Neural crest cell (in vitro differentiated cells): Measurements from ENCODE around the gene COQ2. TPM values are rescaled to one million over a fixed set of nuclear protein-coding genes. Genes with fewer than 3 reads are reported as not detected.
"Not testable (repeated sequence)": the region's sequence is repeated elsewhere in the genome, so short reads cannot be mapped to it uniquely, and the experiment has no call there.

Experiments
- DNase-seq: peaks from one replicate; pipeline ENCODE4 v3.0.0; 2021; ENCODE audit warnings: low read depth, mixed read lengths, low spot score
- H3K27ac Mint-ChIP-seq: one replicate; pipeline ENCODE4 v1.8.0; 2021; ENCODE audit warnings: mild to moderate bottlenecking, mixed read lengths; ENCODE audit not compliant: unreplicated experiment
- H3K27me3 Mint-ChIP-seq: 2 replicates; pipeline ENCODE4 v1.8.0; 2021; ENCODE audit warnings: low read depth, mild to moderate bottlenecking, mixed read lengths
- H3K36me3 Mint-ChIP-seq: 2 replicates; pipeline ENCODE4 v1.8.0; 2021; ENCODE audit warnings: low read depth, mild to moderate bottlenecking, mixed read lengths
- H3K4me1 Mint-ChIP-seq: 2 replicates; pipeline ENCODE4 v1.8.0; 2021; ENCODE audit warnings: mixed read lengths
- H3K4me3 Mint-ChIP-seq: one replicate; pipeline ENCODE4 v1.8.0; 2021; ENCODE audit warnings: mild to moderate bottlenecking, mixed read lengths
- H3K9me3 Mint-ChIP-seq: 2 replicates; pipeline ENCODE4 v1.8.0; 2021; ENCODE audit warnings: mixed read lengths
- total RNA-seq: library from RNA; stranded (reverse); gene quantifications from 2 replicates; pipeline ENCODE4 v1.2.1, GENCODE V29; 2021
- TF ChIP-seq, protein P1 (sequence below): fragments of 200-600 bp; sonication (generic); conservative IDR thresholded peaks from 2 replicates; pipeline ENCODE4 v1.5.0; 2021; ENCODE audit warnings: antibody characterized with exemption, mild to moderate bottlenecking

Gene COQ2
- total RNA-seq, 1 donor from 2014 or later, result 21.9 TPM

DNA sequence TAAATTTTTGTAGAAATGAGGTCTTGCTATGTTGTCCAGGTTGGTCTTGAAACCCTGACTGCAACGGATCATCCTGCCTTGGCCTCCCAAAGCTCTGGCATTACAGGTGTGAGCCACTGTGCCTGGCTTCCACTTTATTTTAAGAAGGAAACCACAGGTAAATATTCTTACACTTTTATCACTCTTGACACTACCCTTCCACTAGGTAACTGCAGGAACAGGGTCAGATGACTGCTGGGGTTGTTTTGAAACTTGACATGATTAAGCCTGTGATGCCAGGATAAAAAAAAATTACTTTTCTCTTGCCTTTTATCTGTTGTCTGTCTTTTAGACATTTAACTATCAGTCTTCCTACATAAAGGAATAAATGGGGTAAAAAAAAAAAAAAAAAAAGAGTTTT is 43.5 kb downstream of the COQ2 start:
- Mint-ChIP-seq H3K27ac (no peak overlapping the region), H3K27me3 (no peaks in the 10 kb centered on the region), H3K4me3 (no peak overlapping the region), H3K4me1 (no peaks in the 10 kb centered on the region), H3K9me3 (peaks cover 9% of the 10 kb centered on the region), H3K36me3 (peaks cover 11% of the 10 kb centered on the region)
- DNase-seq, result no peak
- TF ChIP-seq, protein P1, sequence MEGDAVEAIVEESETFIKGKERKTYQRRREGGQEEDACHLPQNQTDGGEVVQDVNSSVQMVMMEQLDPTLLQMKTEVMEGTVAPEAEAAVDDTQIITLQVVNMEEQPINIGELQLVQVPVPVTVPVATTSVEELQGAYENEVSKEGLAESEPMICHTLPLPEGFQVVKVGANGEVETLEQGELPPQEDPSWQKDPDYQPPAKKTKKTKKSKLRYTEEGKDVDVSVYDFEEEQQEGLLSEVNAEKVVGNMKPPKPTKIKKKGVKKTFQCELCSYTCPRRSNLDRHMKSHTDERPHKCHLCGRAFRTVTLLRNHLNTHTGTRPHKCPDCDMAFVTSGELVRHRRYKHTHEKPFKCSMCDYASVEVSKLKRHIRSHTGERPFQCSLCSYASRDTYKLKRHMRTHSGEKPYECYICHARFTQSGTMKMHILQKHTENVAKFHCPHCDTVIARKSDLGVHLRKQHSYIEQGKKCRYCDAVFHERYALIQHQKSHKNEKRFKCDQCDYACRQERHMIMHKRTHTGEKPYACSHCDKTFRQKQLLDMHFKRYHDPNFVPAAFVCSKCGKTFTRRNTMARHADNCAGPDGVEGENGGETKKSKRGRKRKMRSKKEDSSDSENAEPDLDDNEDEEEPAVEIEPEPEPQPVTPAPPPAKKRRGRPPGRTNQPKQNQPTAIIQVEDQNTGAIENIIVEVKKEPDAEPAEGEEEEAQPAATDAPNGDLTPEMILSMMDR, result no peak

DNA sequence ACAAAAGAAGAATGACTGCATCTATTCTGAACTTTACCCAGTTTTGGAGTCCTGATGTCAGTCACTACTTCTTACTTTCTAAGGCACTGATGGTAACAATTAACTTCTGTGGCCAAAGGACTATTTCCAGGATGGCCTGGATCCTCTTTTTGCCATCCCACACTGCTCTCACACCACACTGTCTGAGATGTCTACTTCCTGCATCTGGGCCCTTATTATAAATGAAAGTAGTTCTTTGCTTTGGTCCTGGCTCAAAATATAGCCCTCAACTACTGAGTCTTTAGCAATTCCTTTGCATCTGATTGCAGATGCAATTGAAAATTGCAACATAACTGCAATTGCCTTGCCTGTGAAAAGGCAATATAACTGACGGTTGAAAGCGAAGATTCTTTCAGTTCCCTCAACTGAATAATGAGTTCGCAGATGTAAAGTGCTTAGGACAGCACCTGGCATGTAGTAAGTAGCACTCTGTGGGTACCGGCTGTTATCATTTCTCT is 44.2 kb downstream of the COQ2 start:
- Mint-ChIP-seq H3K27me3 (no peaks in the 10 kb centered on the region), H3K4me3 (no peak overlapping the region), H3K9me3 (peaks cover 9% of the 10 kb centered on the region), H3K27ac (no peak overlapping the region), H3K4me1 (no peaks in the 10 kb centered on the region), H3K36me3 (peaks cover 11% of the 10 kb centered on the region)
- TF ChIP-seq, protein P1, result no peak
- DNase-seq, result no peak

DNA sequence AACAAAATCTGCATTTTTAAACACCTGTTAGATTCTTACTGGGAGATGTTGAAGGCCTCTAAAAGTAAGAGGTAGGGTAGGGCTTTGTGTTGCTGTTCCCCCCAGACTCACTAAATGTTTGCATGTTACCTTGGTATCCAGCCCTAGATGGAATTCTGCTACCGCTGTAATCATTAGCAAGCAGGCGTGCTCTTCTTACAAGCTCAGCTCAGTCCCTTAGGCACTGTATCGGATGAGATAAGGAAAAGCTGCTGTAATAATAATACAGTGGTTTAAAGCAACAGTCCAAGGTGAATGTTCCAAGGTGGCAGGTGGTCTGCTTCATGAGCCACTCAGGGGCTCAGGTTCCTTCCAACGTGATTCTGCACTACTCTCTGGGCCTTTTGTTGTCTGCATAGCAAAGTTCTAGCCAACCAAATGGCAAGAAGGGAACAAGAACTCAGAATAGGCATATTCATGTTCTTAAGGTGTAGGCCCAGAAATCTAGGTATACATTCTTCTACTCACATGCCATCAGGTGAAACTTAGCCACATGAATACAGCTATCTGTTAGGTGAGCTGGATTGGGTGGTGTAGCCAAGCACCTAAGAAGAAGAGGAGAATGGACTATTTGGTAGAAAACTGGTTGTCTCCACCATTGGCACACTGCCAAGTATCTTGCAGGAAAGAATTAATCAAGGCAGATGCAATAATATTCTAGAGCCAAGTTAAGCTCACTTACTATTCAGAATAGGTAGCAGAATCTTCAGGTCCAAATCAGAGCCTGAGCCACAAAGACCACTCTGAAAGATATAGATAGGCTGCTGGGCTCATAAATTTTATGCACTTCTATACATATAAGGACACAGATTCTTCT is 46.0 kb downstream of the COQ2 start:
- H3K27ac Mint-ChIP-seq, result no peak overlapping the region
- no peak for DNase-seq
- peaks cover 7% of the 10 kb centered on the region for H3K36me3 Mint-ChIP-seq
- H3K4me3 Mint-ChIP-seq, result no peak overlapping the region
- TF ChIP-seq, protein P1, result no peak
- H3K9me3 Mint-ChIP-seq, result peaks cover 4% of the 10 kb centered on the region
- no peaks in the 10 kb centered on the region for H3K4me1 Mint-ChIP-seq
- H3K27me3 Mint-ChIP-seq, result no peaks in the 10 kb centered on the region

DNA sequence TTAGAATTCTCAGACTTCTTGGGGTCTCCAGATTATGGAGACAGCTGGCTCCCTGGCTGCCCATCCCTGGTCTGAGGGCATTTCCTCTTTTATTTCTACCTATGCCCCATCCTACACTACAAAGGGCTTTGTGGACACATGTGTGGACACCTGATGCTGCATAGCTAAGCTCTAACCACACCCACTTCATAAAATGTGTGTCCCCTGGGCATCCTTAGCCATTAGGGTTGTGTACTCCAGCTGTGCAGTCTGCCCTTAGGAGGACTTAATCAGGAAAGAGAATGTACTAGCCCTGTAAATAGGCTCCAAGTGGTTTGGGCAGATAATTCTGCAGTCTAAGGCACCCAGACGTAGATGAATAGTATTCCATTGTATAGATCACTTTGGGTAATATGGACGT is 47.0 kb downstream of the COQ2 start:
- no peak for DNase-seq
- H3K9me3 Mint-ChIP-seq, result no peaks in the 10 kb centered on the region
- no peak overlapping the region for H3K4me3 Mint-ChIP-seq
- H3K27me3 Mint-ChIP-seq, result no peaks in the 10 kb centered on the region
- peaks cover 3% of the 10 kb centered on the region for H3K36me3 Mint-ChIP-seq
- TF ChIP-seq, protein P1, result no peak
- no peaks in the 10 kb centered on the region for H3K4me1 Mint-ChIP-seq
- no peak overlapping the region for H3K27ac Mint-ChIP-seq

DNA sequence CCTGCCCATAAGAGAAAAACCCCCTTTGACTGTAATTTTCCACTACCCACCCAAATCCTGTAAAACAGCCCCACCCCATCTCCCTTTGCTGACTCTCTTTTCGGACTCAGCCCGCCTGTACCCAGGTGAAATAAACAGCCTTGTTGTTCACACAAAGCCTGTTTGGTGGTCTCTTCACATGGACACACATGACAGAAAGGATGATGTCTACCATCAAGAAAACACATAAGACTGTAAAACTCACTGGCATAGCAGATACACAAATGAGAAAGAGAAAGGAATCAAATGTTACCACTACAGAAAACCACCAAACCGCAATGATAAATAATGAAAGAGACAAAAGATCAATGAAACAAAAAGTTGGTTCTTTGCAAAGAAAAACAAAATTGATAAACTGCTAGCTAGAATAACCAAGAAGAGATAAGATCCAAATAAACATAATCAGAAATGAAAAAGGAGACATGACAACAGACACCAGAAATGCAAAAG is 48.9 kb downstream of the COQ2 start:
- not testable (repeated sequence) for H3K9me3 Mint-ChIP-seq, H3K4me3 Mint-ChIP-seq, H3K4me1 Mint-ChIP-seq, DNase-seq, H3K36me3 Mint-ChIP-seq, H3K27ac Mint-ChIP-seq, H3K27me3 Mint-ChIP-seq
